Neuronal stem cell (in vitro differentiated cells): ENCODE measurements around the gene IL15RA.

Experiments used
- DNase-seq: peaks from one replicate; pipeline ENCODE4 v3.0.0-alpha.2; 2013; ENCODE audit warnings: low spot score
- H2AFZ ChIP-seq: one replicate; pipeline ENCODE4 v1.6.1; 2013; ENCODE audit warnings: mild to moderate bottlenecking, low read length, inconsistent platforms
- H2AK5ac ChIP-seq: 2 replicates; pipeline ENCODE4 v1.6.1; 2013; ENCODE audit warnings: low read depth, mild to moderate bottlenecking, inconsistent platforms, low read length, moderate library complexity, mixed read lengths
- H2BK120ac ChIP-seq: 2 replicates; pipeline ENCODE4 v1.6.1; 2013; ENCODE audit warnings: low read depth, mild to moderate bottlenecking, inconsistent platforms, low read length, moderate library complexity, mixed read lengths
- H2BK12ac ChIP-seq: one replicate; pipeline ENCODE4 v1.6.1; 2013; ENCODE audit warnings: low read length, inconsistent platforms
- H2BK15ac ChIP-seq: 2 replicates; pipeline ENCODE4 v1.6.1; 2013; ENCODE audit warnings: mild to moderate bottlenecking, low read length, inconsistent platforms, mixed read lengths
- H2BK5ac ChIP-seq: one replicate; pipeline ENCODE4 v1.6.1; 2013; ENCODE audit warnings: inconsistent platforms, mild to moderate bottlenecking, low read length, moderate library complexity
- H3K14ac ChIP-seq: one replicate; pipeline ENCODE4 v1.6.1; 2013; ENCODE audit warnings: low read length, inconsistent platforms
- H3K18ac ChIP-seq: 2 replicates; pipeline ENCODE4 v1.6.1; 2013; ENCODE audit warnings: low read length, inconsistent platforms
- H3K23ac ChIP-seq: 2 replicates; pipeline ENCODE4 v1.6.1; 2013; ENCODE audit warnings: low read depth, mild to moderate bottlenecking, mixed read lengths, low read length, inconsistent platforms; ENCODE audit not compliant: poor library complexity
- H3K27ac ChIP-seq: replicated peaks from 3 replicates; pipeline ENCODE4 v1.5.1; 2013; ENCODE audit warnings: low read length, inconsistent platforms
- H3K27me3 ChIP-seq, 3 experiments: 2 replicates each; pipeline ENCODE4 v1.6.1; 2013; ENCODE audit warnings: low read length in 3 of 3, mild to moderate bottlenecking in 2 of 3, inconsistent platforms in 1 of 3, low read depth in 1 of 3, mixed read lengths in 1 of 3, moderate library complexity in 1 of 3; ENCODE audit not compliant: control insufficient read depth in 3 of 3, insufficient read depth in 3 of 3
- H3K36me3 ChIP-seq, 2 donors: replicated peaks in 1 of 2; 2 replicates each; pipeline ENCODE4 v1.6.1; 2013; ENCODE audit warnings: low read length in 2 of 2; ENCODE audit not compliant: control insufficient read depth in 2 of 2, insufficient read depth in 2 of 2
- H3K4ac ChIP-seq: 2 replicates; pipeline ENCODE4 v1.6.1; 2013; ENCODE audit warnings: inconsistent platforms, mild to moderate bottlenecking, low read length, moderate library complexity
- H3K4me1 ChIP-seq, 2 donors: 1 replicate in 1 of 2; 2 replicates in 1 of 2; pipeline ENCODE4 v1.6.1; 2013; ENCODE audit warnings: low read length in 2 of 2, low read depth in 1 of 2; ENCODE audit not compliant: control insufficient read depth in 2 of 2, insufficient read depth in 1 of 2
- H3K4me2 ChIP-seq: one replicate; pipeline ENCODE4 v1.6.1; 2013; ENCODE audit warnings: mild to moderate bottlenecking, low read length, inconsistent platforms; ENCODE audit not compliant: insufficient read depth, poor library complexity, severe bottlenecking
- H3K4me3 ChIP-seq, 2 donors: 2 replicates each; pipeline ENCODE4 v1.5.1; 2013; ENCODE audit warnings: low read length in 2 of 2, mild to moderate bottlenecking in 2 of 2, inconsistent platforms in 1 of 2, moderate library complexity in 1 of 2
- H3K79me1 ChIP-seq: one replicate; pipeline ENCODE4 v1.6.1; 2013; ENCODE audit warnings: low read depth, mild to moderate bottlenecking, inconsistent platforms, low read length, moderate library complexity
- H3K9ac ChIP-seq: one replicate; pipeline ENCODE4 v1.6.1; 2013; ENCODE audit warnings: mild to moderate bottlenecking, low read depth, low read length, inconsistent platforms; ENCODE audit not compliant: poor library complexity
- H3K9me3 ChIP-seq, 2 donors: replicated peaks in 1 of 2; 2 replicates each; pipeline versions ENCODE3 to v1.6.1; 2013; ENCODE audit warnings: low read length in 2 of 2, mild to moderate bottlenecking in 2 of 2, inconsistent platforms in 1 of 2, low read depth in 1 of 2, mixed read lengths in 1 of 2, moderate library complexity in 1 of 2; ENCODE audit not compliant: control insufficient read depth in 2 of 2, insufficient read depth in 1 of 2
- H4K8ac ChIP-seq: one replicate; pipeline ENCODE4 v1.6.1; 2013; ENCODE audit warnings: low read depth, mild to moderate bottlenecking, inconsistent platforms, low read length, moderate library complexity
- H4K91ac ChIP-seq: one replicate; pipeline ENCODE4 v1.6.1; 2013; ENCODE audit warnings: low read length, low read depth, mild to moderate bottlenecking, inconsistent platforms; ENCODE audit not compliant: poor library complexity
- WGBS, 2 donors: extraction: QIAGEN DNeasy Blood & Tissue Kit; methylation state at CpG; one replicate each; pipeline ENCODE4 v1.1.7; 2013; ENCODE audit warnings: missing lambda C conversion rate in 2 of 2, mixed read lengths in 1 of 2; ENCODE audit not compliant: insufficient read length in 2 of 2, insufficient replicate concordance in 1 of 2; ENCODE audit errors: extremely low coverage in 2 of 2; 5-methylcytosine and 5-hydroxymethylcytosine counted together

The IL15RA gene

DNA sequence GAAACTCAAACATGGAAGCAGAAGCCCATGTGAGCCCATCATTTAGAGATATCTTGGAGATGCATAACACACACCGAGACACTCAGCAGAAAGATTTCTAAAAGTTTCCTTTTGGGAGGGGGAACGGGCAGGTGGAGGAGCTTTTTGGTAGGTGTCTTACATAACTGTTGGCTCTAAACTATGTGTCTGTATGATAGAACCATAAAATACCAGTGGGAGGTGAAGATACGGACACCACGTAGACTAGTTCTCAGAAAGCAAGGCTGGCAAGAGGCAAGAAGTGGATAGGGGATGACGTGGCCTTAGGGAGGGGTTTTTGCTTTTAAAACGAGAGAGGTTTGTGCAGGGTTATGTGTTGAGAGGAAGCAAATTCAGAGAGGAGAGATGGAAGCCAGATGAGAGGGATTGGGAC, 36.5 kb downstream of the IL15RA start:
- Histone ChIP-seq H3K4me2 (no peak overlapping the region), H3K4ac (no peak overlapping the region), H2BK15ac (no peak overlapping the region), H4K8ac (no peak overlapping the region), H3K4me3 (no peak overlapping the region), H3K27ac (no peak overlapping the region), H2AK5ac (no peak overlapping the region), H3K9ac (no peak overlapping the region), H3K18ac (no peak overlapping the region), H2BK12ac (no peak overlapping the region), H3K9me3 (peaks cover 0 to under 1% of the 10 kb centered on the region in 2 donors), H3K14ac (no peak overlapping the region), H2AFZ (no peak overlapping the region), H2BK120ac (no peak overlapping the region), H3K36me3 (peaks cover 21 to 31% of the 10 kb centered on the region in 2 donors), H3K23ac (peak overlapping the region; percentile 44), H3K4me1 (peaks cover 0 to 2% of the 10 kb centered on the region in 2 donors), H2BK5ac (no peak overlapping the region), H4K91ac (no peak overlapping the region), H3K79me1 (no peaks in the 10 kb centered on the region), H3K27me3 (no peaks in the 10 kb centered on the region)
- DNase-seq = no peak
- no CpG with 5 or more reads among the region's 6 CpGs for WGBS, 2 donors

- Histone ChIP-seq H2BK15ac (no peak overlapping the region), H3K36me3 (peaks cover 27 to 54% of the 10 kb centered on the region in 2 donors), H2BK12ac (no peak overlapping the region), H2BK120ac (no peak overlapping the region), H3K4me1 (peaks cover 0 to 2% of the 10 kb centered on the region in 2 donors), H3K23ac (no peak overlapping the region), H4K91ac (no peak overlapping the region), H3K79me1 (no peaks in the 10 kb centered on the region), H3K27me3 (no peaks in the 10 kb centered on the region), H2AK5ac (no peak overlapping the region), H2AFZ (no peak overlapping the region), H3K9me3 (peaks cover 0 to 2% of the 10 kb centered on the region in 2 donors), H2BK5ac (no peak overlapping the region), H4K8ac (no peak overlapping the region), H3K14ac (no peak overlapping the region), H3K4me2 (no peak overlapping the region), H3K18ac (no peak overlapping the region), H3K4me3 (no peak overlapping the region), H3K27ac (no peak overlapping the region), H3K4ac (no peak overlapping the region), H3K9ac (no peak overlapping the region)
- WGBS, 2 donors = no CpG with 5 or more reads among the region's 12 CpGs
- no peak for DNase-seq
Measured at GRCh38 chr10:5938291-5938690, 39.1 kb downstream of the IL15RA start.

DNA sequence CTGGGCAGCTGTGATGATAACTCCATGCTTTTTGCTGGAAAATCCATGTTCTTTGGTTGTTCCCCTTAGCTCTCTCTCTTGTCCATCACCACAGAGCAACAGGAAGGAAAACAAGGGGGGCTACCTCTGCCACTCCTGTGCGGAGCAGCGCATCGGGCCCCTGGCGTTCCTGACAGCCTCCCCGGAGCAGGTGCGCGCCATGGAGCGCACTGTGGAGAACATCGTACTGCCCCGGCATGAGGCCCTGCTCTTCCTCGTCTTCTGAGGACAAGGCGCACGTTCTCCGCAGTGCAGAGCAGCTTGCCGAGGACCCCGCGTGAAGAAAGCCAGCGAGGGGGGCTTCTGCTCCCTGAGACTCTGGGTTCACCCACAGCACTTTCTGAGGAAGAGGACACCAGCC, 40.3 kb downstream of the IL15RA start:
- H3K4me3 ChIP-seq = no peak overlapping the region
- H3K4ac ChIP-seq = no peak overlapping the region
- no peak overlapping the region for H3K9ac ChIP-seq
- no peak overlapping the region for H2BK12ac ChIP-seq
- no peak overlapping the region for H3K18ac ChIP-seq
- no peaks in the 10 kb centered on the region for H3K79me1 ChIP-seq
- H3K4me1 ChIP-seq = peaks cover 0 to 2% of the 10 kb centered on the region in 2 donors
- no peak overlapping the region for H2AK5ac ChIP-seq
- peaks cover 0 to 2% of the 10 kb centered on the region in 2 donors for H3K9me3 ChIP-seq
- peaks cover 27 to 67% of the 10 kb centered on the region in 2 donors for H3K36me3 ChIP-seq
- no peak for DNase-seq
- H2BK15ac ChIP-seq = no peak overlapping the region
- H2BK120ac ChIP-seq = no peak overlapping the region
- no peak overlapping the region for H3K27ac ChIP-seq
- H2AFZ ChIP-seq = no peak overlapping the region
- no peak overlapping the region for H2BK5ac ChIP-seq
- H4K91ac ChIP-seq = no peak overlapping the region
- no peaks in the 10 kb centered on the region for H3K27me3 ChIP-seq
- WGBS, 2 donors = no CpG with 5 or more reads among the region's 18 CpGs
- H4K8ac ChIP-seq = peak overlapping the region; percentile 9
- H3K4me2 ChIP-seq = no peak overlapping the region
- H3K23ac ChIP-seq = no peak overlapping the region
- H3K14ac ChIP-seq = no peak overlapping the region

DNA sequence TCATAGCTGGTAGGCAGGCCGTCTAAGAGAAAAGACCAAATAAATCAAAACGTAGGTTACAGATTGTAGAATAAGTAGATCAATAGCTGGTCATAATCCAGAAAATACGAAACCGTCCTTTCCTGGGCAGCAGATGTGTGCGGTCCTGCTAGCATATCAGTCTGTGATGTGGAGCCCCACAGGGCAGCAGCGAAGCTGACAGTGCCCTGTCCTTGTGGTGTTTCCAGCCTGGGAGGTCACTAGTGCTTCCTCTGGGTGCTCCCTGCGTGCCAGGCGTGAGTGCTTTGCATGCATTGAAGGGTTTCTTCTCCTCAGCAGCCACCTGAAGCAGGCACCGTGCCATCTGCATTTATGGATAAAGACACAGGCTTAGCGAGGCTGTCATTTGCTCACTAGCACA, 41.7 kb downstream of the IL15RA start:
- no peak overlapping the region for H3K18ac ChIP-seq
- no peak overlapping the region for H3K4me2 ChIP-seq
- H3K36me3 ChIP-seq = peaks cover 31 to 81% of the 10 kb centered on the region in 2 donors
- no peak overlapping the region for H3K27ac ChIP-seq
- H2BK120ac ChIP-seq = no peak overlapping the region
- no CpG with 5 or more reads among the region's 10 CpGs for WGBS, 2 donors
- H2BK12ac ChIP-seq = no peak overlapping the region
- no peak overlapping the region for H2BK5ac ChIP-seq
- H3K4me1 ChIP-seq = peaks cover 0 to 2% of the 10 kb centered on the region in 2 donors
- no peak overlapping the region for H2BK15ac ChIP-seq
- H3K4ac ChIP-seq = no peak overlapping the region
- H3K23ac ChIP-seq = no peak overlapping the region
- H2AFZ ChIP-seq = no peak overlapping the region
- no peaks in the 10 kb centered on the region for H3K79me1 ChIP-seq
- H3K27me3 ChIP-seq = peaks cover 0 to 2% (median 0%) of the 10 kb centered on the region in 3 experiments
- H2AK5ac ChIP-seq = no peak overlapping the region
- H3K9ac ChIP-seq = no peak overlapping the region
- no peak overlapping the region for H4K8ac ChIP-seq
- H3K9me3 ChIP-seq = peaks cover 0 to 2% of the 10 kb centered on the region in 2 donors
- no peak overlapping the region for H4K91ac ChIP-seq
- H3K14ac ChIP-seq = no peak overlapping the region
- DNase-seq = no peak
- H3K4me3 ChIP-seq = no peak overlapping the region
